Measurements from ENCODE around the gene ITPR1.

ITPR1 gene

DNA sequence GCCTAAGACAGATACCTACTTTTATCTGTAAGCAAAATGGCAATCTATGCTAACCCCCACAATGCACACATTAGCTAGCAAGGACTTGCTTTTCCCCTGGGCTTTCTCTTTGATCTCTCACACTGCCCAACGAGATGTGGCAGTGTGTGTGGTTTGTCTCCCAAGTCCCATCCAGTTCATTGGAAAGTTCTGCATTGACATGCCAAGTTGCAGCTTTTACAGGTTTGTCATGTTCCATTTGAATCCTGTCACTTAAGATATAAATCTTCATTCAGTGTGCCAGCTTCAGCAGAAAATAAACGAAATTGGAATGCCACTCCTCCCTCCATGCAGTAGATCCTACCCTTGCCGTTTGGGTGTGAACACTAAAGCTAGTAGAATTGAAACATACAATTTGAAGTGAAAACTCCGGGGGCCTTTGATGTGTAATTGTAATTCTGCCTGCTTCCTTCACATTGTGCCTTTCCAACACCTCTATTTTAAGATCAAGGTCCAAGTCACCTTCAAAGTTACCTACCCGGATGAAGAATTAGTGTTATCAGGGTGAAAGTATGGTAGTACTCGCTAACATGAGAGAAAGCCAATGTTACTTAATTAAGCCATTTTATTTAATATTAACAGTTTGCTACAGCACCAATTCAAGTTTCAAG, 355.2 kb downstream of the ITPR1 start:
- no peaks in the 10 kb centered on the region for H3K27me3 ChIP-seq (ENCODE audit: low read depth)
- in situ Hi-C loops (cut with MboI; ENCODE audit: low sequenced_read_pairs) = no loop called here
- H3K36me3 ChIP-seq (replicated peaks) = no peaks in the 10 kb centered on the region
- no peak overlapping the region for H3K4me3 ChIP-seq
- H3K4me1 ChIP-seq = no peaks in the 10 kb centered on the region
- H3K9me3 ChIP-seq = no peaks in the 10 kb centered on the region
- DNase-seq (ENCODE audit: low spot score in 2 of 2) = no peak

DNA sequence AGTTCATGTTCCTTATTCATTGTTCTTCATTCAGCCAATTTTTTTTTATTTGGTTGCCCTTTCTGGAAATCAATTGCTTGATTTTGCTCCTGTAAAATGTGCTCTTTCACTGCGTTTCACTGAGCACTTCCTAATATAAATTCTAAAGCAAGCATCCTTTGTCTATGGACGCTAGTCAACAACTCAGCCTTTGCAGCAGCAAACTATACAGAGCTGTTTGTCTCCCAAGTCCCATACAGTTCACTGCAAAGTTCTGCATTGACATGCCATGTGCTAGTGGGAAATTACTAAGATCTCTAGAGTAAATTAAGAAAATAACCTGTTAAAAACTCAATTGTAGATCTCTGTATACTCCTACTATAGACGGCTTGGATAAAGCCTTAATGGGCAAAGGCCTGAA, 356.0 kb downstream of the ITPR1 start:
- Histone ChIP-seq H3K4me3 (no peak overlapping the region), H3K36me3 (replicated peaks) (no peaks in the 10 kb centered on the region), H3K4me1 (no peaks in the 10 kb centered on the region), H3K27me3 (ENCODE audit: low read depth) (no peaks in the 10 kb centered on the region), H3K9me3 (no peaks in the 10 kb centered on the region)
- DNase-seq (ENCODE audit: low spot score in 2 of 2) = no peak
- in situ Hi-C loops (cut with MboI; ENCODE audit: low sequenced_read_pairs) = no loop called here

DNA sequence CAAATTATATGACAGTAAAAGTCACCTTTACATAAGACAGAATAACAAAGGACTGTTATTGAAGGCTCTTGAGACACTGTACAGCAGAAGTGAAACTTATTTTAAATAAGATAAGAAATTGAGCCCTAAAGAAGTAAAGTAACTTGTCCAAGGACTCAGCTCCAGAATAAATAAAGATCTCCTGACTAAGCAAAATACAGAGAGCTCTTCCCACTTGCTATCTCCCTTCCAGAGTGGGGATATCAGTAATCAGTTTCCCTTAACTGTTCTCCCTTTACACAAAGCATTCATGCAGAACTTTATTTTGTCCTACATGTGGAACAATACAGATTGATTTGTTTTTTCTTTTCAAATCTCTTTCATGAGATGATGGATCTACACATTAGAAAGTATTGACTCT, 356.6 kb downstream of the ITPR1 start:
- Histone ChIP-seq H3K9me3 (no peaks in the 10 kb centered on the region), H3K36me3 (replicated peaks) (no peaks in the 10 kb centered on the region), H3K4me1 (no peaks in the 10 kb centered on the region), H3K4me3 (no peak overlapping the region), H3K27me3 (ENCODE audit: low read depth) (no peaks in the 10 kb centered on the region)
- in situ Hi-C loops (cut with MboI; ENCODE audit: low sequenced_read_pairs) = no loop called here
- no peak for DNase-seq (ENCODE audit: low spot score in 2 of 2)

DNA sequence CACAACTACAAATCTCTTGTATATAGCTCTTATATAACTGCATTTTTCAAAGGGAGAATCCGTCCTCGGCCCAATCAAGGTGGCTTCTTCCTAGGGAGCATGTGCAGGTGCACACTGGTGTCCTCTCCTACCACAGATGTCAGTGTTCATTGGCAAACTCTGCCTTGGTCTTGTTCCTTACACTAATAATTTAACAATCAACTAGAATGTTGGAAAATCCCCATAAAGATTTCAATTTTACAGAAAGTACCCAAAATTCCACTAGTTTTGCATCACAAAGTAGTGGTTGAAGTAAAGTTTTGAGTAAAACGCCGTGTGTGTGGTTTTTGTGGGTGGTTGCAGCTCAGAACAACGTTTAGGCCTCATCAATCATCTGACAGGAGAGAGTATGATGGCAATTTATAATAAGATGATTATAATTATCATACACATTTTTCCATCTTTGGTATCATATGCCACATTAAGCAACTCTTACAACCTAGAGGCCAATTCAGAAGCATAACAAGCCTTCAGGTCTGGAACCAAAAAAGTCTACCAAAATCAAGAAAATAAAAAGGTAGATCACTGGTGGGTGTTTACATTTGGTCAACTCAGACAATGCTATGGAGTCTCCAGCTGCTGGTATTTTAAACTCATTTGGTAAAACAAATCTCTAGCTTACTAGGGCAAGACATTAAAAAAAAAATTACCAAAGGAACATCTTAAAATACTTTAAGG, 357.2 kb downstream of the ITPR1 start:
- Histone ChIP-seq H3K36me3 (replicated peaks) (no peaks in the 10 kb centered on the region), H3K9me3 (no peaks in the 10 kb centered on the region), H3K27me3 (ENCODE audit: low read depth) (no peaks in the 10 kb centered on the region), H3K4me3 (no peak overlapping the region), H3K4me1 (no peaks in the 10 kb centered on the region)
- DNase-seq (ENCODE audit: low spot score in 2 of 2) = no peak
- in situ Hi-C loops (cut with MboI; ENCODE audit: low sequenced_read_pairs) = no loop called here

DNA sequence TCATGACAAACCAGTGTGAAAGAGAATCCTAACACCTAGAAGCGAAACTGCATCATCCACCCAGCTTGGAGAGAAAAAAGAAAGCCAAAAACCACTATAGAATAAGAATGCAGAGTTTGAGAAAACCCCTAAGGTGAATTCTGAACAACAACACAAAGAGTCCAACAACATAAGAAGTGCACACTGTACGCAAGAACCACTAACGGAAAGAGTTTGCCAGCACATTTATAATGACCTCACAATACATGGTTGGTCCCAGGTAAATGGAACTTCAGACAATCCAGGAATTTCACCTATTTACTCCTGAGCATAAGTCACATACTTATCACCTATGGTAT, 357.7 kb downstream of the ITPR1 start:
- Histone ChIP-seq H3K36me3 (replicated peaks) (no peaks in the 10 kb centered on the region), H3K27me3 (ENCODE audit: low read depth) (no peaks in the 10 kb centered on the region), H3K4me3 (no peak overlapping the region), H3K9me3 (no peaks in the 10 kb centered on the region), H3K4me1 (no peaks in the 10 kb centered on the region)
- in situ Hi-C loops (cut with MboI; ENCODE audit: low sequenced_read_pairs) = no loop called here
- DNase-seq (ENCODE audit: low spot score in 2 of 2) = no peak

DNA sequence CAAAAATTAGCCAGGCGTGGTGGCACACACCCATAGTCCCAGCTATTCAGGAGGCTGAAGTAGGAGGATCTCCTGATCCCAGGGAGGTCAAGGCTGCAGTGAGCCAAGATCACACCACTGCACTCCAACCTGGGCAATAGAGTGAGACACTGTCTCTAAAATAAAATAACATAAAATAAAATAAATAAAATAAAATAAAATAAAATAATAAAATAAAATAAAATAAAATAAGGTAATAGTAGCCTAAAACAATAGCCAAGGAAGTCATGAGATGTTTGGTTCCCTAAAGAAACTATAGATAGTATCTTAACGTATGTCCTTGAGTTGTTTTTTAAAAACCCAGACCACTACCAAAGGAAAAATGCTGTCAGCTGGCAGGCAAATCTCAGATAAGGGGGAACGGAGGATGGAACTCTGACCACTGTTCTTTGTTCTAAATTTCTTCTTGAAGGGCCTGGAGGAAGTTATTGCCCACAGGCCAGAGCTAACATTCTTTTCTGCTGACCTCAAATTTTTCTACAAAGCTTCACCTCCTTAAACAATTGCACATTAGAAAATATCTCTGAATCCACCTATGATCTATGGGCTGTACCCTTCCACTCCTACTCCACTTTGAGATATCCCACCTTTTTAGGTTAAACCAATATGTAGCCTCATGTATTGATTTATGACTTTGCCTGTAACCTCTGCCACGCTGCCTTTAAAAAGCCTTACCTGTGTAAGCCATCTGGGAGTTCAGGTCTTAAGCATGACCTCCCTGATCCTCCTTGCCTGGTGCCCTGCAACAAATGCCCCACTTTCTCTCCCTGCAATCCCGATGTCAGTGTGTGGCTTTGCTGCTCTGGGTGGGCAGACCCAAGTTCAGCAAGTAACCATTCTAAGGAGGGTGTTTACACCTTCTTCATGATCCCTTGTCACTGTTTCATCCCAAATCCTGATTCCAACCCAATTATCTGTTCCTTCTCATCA, 359.9 kb downstream of the ITPR1 start:
- Histone ChIP-seq H3K9me3 (no peaks in the 10 kb centered on the region), H3K4me1 (peaks cover 6% of the 10 kb centered on the region), H3K36me3 (replicated peaks) (no peaks in the 10 kb centered on the region), H3K27me3 (ENCODE audit: low read depth) (no peaks in the 10 kb centered on the region), H3K4me3 (no peak overlapping the region)
- in situ Hi-C loops (cut with MboI; ENCODE audit: low sequenced_read_pairs) = no loop called here
- DNase-seq (ENCODE audit: low spot score in 2 of 2) = no peak

DNA sequence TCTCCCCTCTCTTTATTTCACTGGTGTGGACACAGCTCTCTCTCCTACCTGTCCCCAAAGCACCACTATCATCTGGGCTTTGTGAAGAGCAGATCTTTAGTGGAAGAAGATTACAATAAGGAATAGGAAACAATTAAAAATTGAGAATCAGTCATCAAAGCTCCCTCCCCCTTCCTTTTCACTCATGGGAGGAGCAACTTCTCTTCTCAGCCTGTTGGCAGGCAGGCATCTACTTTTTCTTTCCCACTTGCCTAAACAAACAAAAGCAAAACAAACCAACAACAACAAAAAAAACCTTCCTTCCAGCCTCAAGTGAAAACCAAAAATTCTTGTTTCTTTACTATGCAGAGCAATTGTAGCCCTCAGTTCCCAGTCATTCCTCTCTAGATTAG, 360.6 kb downstream of the ITPR1 start:
- Histone ChIP-seq H3K27me3 (ENCODE audit: low read depth) (no peaks in the 10 kb centered on the region), H3K36me3 (replicated peaks) (no peaks in the 10 kb centered on the region), H3K4me3 (no peak overlapping the region), H3K9me3 (no peaks in the 10 kb centered on the region), H3K4me1 (peaks cover 6% of the 10 kb centered on the region)
- in situ Hi-C loops (cut with MboI; ENCODE audit: low sequenced_read_pairs) = no loop called here
- DNase-seq (ENCODE audit: low spot score in 2 of 2) = no peak

DNA sequence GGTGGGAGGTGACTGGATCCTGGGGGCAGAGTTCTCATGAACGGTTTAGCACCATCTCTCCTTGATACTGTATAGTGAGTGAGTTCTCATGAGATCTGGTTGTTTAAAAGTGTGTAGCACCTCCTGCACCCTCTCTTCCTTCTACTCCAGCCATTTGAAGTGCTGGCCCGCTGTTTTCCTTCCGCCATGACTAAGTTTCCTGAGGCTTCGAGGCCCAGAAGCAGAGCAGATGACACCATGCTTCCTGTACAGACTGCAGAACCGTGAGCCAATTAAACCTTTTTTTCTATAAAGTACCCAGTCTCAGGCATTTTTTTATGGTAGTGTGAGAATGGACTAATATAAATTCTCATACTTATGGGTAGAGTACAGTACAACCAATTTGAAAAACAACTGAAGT, 362.5 kb downstream of the ITPR1 start:
- H3K36me3 ChIP-seq (replicated peaks) = no peaks in the 10 kb centered on the region
- in situ Hi-C loops (cut with MboI; ENCODE audit: low sequenced_read_pairs) = no loop called here
- no peaks in the 10 kb centered on the region for H3K27me3 ChIP-seq (ENCODE audit: low read depth)
- no peak for DNase-seq (ENCODE audit: low spot score in 2 of 2)
- H3K9me3 ChIP-seq = no peaks in the 10 kb centered on the region
- H3K4me1 ChIP-seq = peaks cover 6% of the 10 kb centered on the region
- H3K4me3 ChIP-seq = no peak overlapping the region

DNA sequence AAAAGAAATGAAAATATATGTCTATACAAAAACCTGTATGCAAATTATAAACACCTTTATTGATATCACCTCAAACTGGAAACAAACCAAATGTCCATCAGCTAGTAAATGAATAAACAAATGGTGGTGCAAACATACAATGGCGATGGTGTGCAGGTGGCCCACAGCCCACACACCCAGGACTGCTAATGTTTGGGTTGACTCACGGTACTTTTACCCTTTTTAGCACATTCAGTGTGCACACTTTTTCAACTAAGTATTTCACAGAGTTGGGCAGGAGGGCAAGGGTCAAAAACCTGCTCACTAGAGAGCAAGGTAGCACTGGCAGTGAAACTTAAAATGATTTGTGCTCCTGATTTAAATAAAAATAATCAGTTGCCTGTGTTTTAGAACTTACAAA, 363.0 kb downstream of the ITPR1 start:
- Histone ChIP-seq H3K9me3 (no peaks in the 10 kb centered on the region), H3K4me1 (peaks cover 6% of the 10 kb centered on the region), H3K4me3 (no peak overlapping the region), H3K36me3 (replicated peaks) (no peaks in the 10 kb centered on the region), H3K27me3 (ENCODE audit: low read depth) (no peaks in the 10 kb centered on the region)
- in situ Hi-C loops (cut with MboI; ENCODE audit: low sequenced_read_pairs) = no loop called here
- no peak for DNase-seq (ENCODE audit: low spot score in 2 of 2)

DNA sequence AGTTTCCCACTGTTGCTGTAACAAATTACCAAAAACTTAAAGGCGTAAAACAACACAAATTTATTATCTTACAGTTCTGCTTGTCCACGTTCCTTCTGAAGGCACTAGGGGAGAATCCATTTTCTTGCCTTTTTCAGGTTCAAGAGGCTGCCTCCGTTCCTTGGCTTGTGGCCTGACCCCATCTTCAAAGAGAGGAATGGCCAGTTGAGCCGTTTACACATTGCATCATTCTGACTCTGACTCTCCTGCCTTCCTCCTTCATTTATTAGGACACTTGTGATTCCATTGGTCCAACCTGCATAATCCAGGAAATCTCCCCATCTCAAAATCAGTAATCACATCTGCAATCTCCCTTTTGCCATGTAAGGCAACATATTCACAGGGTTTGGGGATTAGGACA, 363.4 kb downstream of the ITPR1 start:
- H3K4me1 ChIP-seq = peaks cover 6% of the 10 kb centered on the region
- no peaks in the 10 kb centered on the region for H3K9me3 ChIP-seq
- no peak for DNase-seq (ENCODE audit: low spot score in 2 of 2)
- in situ Hi-C loops (cut with MboI; ENCODE audit: low sequenced_read_pairs) = no loop called here
- no peaks in the 10 kb centered on the region for H3K27me3 ChIP-seq (ENCODE audit: low read depth)
- H3K4me3 ChIP-seq = no peak overlapping the region
- no peaks in the 10 kb centered on the region for H3K36me3 ChIP-seq (replicated peaks)

DNA sequence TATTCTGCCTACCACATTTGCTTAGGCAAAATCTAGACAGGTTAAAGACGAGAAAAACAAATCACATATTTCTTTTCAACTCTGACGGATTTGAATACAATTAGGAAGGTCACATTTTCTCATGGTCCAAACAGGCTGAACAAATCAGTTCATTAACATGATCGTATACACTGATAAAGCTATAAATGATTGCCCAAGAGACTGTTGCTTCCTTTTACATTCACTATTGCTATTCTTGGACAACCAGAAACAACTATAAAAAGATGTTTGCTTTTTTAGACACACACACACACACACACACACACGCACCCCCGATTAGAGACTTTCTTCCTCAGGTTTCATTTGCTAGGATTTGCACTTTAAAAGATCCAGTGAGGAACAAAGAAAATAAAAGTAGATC, 363.8 kb downstream of the ITPR1 start:
- H3K27me3 ChIP-seq (ENCODE audit: low read depth) = no peaks in the 10 kb centered on the region
- H3K9me3 ChIP-seq = no peaks in the 10 kb centered on the region
- in situ Hi-C loops (cut with MboI; ENCODE audit: low sequenced_read_pairs) = no loop called here
- no peak overlapping the region for H3K4me3 ChIP-seq
- no peaks in the 10 kb centered on the region for H3K36me3 ChIP-seq (replicated peaks)
- H3K4me1 ChIP-seq = peaks cover 6% of the 10 kb centered on the region
- DNase-seq (ENCODE audit: low spot score in 2 of 2) = no peak

DNA sequence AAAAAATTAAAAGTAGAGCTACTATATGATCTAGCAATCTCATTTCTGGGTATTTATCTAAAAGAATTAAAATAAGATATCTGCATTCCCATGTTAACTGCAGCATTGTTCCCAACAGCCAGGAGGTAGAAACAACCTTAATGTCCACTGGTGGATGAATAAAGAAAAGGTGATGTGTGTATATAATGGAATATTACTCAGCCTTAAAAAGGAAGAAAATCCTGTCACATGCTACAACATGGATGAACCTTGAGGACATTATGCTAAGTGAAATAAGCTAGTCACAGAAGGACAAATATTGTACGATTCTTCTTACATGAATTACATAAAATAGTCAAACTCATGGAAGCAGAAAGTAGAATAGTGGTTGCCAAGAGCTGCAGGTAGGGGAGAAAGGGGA, 366.6 kb downstream of the ITPR1 start:
- no peaks in the 10 kb centered on the region for H3K27me3 ChIP-seq (ENCODE audit: low read depth)
- H3K36me3 ChIP-seq (replicated peaks) = no peaks in the 10 kb centered on the region
- H3K4me3 ChIP-seq = no peak overlapping the region
- in situ Hi-C loops (cut with MboI; ENCODE audit: low sequenced_read_pairs) = no loop called here
- DNase-seq (ENCODE audit: low spot score in 2 of 2) = no peak
- H3K4me1 ChIP-seq = peaks cover 15% of the 10 kb centered on the region
- H3K9me3 ChIP-seq = no peaks in the 10 kb centered on the region

DNA sequence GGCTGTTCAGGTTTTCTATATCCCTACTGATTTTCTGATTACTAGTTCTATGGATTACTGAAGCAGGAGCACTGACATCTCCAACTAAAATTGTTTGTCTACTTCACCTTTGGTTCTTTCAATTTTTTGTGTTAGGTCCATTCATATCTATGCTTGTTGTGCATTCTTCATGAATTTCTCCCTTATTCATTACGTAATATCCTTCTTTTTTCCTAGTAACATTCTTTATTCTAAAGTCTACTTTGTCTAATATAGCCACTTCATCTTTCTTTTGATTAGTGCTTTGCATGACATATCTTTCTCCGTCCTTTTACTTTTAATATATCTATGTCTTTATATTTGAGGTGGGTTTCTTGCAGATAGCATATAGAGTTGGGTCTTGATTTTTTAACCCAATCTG, 369.8 kb downstream of the ITPR1 start:
- DNase-seq (ENCODE audit: low spot score in 2 of 2) = no peak
- Histone ChIP-seq H3K9me3 (no peaks in the 10 kb centered on the region), H3K4me3 (no peak overlapping the region), H3K36me3 (replicated peaks) (no peaks in the 10 kb centered on the region), H3K27me3 (ENCODE audit: low read depth) (no peaks in the 10 kb centered on the region), H3K4me1 (peaks cover 37% of the 10 kb centered on the region)
- in situ Hi-C loops (cut with MboI; ENCODE audit: low sequenced_read_pairs) = no loop called here

DNA sequence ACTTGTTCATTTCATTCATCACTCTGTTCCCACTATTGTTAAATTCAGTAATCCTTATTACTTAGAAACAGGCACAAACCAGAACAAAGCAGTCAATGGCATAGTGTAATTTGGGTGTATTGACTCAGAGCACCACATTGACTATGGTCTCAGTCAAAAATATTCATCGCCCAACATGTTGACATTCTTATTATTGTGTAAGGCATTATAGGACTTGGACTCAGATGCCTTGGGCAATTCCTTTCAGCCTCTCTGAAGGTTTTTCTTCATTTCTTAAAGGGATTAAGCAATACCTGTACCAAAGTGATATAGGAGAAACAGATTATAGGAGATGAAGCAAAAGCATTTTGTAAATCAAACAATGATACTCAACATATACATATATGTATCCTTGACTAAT, 371.4 kb downstream of the ITPR1 start:
- H3K4me3 ChIP-seq = no peak overlapping the region
- in situ Hi-C loops (cut with MboI; ENCODE audit: low sequenced_read_pairs) = no loop called here
- no peaks in the 10 kb centered on the region for H3K27me3 ChIP-seq (ENCODE audit: low read depth)
- no peaks in the 10 kb centered on the region for H3K9me3 ChIP-seq
- H3K36me3 ChIP-seq (replicated peaks) = no peaks in the 10 kb centered on the region
- H3K4me1 ChIP-seq = peaks cover 43% of the 10 kb centered on the region
- DNase-seq (ENCODE audit: low spot score in 2 of 2) = peak; percentile 62 to 96
